GM18867 (cell line): ENCODE results near the gene SPPL2B.

Experiments used
- ATAC-seq: cut with Tn5 transposase; IDR thresholded peaks from one replicate; pipeline ENCODE4 v1.9.1; 2021; ENCODE audit warnings: mild to moderate bottlenecking, moderate library complexity; ENCODE audit not compliant: unreplicated experiment

SPPL2B gene

GRCh38 chr19:2300533-2300932 lies 28.0 kb upstream of the SPPL2B start:
- no peak for ATAC-seq

DNA sequence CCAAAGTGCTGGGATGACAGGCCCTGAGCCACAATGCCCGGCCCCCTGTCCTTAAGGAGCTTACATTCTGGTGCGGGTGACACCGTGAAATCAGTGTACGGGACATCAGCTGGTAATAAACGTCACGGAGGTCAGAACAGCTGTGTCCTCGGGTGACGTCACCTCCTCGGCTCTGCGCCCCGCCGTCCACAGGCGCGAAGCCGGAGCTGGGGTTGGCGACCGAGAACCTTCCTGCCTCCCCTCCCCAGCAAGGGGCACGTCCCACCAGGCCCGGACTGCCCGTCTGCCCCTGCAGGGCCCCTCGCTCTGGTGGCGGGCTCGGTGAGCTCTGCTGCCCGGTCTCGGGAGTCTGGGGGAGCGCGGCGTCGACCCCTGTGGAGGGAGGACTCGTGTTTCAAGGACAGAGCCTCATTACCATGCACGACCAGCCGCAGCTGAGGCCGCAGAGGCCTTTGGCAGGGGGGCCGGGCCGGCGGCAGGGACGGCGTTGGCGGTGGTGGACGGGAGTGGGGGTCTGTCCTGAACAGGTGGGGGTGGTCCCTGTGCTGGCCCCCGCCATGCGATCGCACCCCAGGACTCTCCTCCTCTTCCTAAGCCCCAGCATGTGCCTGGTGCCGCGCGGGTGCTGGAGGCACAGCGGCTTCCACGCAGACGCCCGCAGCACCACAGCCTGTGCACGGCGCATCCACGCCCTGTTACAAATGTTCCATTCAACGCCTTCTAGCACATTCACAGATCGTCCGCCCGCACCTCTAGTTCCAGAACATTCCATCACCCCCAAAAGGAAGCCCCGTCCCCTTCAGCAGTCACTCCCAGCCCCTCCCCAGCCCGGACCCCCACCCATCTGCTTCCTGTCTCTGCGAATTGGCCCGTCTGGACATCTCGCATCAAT lies 25.9 kb upstream of the SPPL2B start:
- ATAC-seq = no peak

DNA sequence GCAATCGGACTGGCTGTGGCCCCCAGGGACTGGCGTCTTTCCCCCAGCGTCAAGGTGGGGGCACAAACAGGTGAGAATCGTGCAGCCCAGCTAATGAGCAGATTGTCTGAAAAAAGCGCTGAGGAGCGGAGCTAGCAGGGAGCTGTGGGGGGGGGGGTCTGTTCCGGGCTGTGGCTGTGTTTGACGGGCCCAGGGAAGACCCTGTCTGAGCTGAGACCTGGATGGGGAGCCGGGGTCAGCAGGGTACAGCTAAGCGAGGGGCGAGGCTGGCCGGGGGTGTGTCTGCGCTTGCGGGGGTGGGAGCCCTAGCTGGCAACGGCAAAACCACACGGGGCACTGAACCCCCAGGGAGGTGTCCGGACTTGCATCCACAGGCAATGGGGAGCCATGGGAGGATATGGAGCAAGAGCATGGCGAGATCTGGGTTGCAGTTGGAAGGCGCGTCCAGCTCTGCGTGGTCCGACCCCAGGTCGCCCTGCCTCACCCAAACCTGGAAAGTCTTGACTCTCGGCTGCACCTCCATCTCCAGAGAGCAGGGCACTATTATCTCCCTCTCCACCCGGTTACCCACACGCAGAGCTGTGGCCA lies 25.2 kb upstream of the SPPL2B start:
- no peak for ATAC-seq

DNA sequence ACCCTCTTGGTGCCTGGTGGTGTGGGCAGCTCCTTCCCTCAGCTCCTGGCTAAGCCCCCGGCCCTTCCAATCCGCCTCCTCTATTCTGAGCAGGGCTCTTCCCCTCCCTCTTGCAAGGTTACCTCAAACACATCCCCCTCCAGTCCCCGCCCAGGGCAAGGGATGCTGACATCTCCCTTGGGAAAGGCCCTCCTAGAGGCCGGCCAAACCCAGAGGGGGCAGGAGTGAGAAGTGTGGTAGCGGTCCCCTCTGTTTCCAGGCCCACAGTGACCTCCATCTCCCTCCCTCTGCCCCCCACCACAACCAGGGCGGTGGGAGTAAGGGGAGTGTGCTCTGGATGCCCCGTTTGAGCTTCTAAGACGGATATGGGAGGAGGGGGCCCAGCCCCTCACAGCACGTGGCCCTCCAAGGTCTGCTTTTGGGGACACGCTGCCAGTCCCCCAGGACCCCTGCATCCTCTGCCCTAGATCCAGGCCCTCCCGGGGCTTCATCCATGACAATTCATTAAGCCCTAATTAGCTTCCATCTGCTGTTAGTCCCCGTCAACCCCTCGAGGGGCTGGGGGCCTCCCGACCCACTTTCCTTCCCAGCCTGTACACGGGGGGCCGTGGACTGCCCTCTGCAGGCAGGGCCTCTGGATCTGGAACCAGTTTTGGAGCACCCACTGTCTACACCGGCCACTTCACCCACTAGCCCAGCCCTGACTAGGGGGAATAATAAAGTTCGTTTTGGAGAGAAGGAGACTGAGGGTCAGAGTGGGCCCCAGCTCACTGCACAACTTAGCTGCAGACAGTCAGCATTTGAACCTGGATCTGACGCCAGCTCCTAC lies 22.8 kb upstream of the SPPL2B start:
- ATAC-seq = no peak

- no peak for ATAC-seq
These were observed 22.1 kb upstream of the SPPL2B start for GRCh38 chr19:2306281-2306806.

- ATAC-seq = no peak
These were observed 21.5 kb upstream of the SPPL2B start for GRCh38 chr19:2306971-2307370.

GRCh38 chr19:2307518-2308012 lies 20.9 kb upstream of the SPPL2B start:
- ATAC-seq = no peak

- ATAC-seq = no peak
These were observed 20.3 kb upstream of the SPPL2B start, which contains the start of gene LINGO3 for GRCh38 chr19:2308114-2308556. TSS of gene LINGO3 (minus strand) at chr19:2308154. CDS start at chr19:2291776, 16,378 bp downstream.

DNA sequence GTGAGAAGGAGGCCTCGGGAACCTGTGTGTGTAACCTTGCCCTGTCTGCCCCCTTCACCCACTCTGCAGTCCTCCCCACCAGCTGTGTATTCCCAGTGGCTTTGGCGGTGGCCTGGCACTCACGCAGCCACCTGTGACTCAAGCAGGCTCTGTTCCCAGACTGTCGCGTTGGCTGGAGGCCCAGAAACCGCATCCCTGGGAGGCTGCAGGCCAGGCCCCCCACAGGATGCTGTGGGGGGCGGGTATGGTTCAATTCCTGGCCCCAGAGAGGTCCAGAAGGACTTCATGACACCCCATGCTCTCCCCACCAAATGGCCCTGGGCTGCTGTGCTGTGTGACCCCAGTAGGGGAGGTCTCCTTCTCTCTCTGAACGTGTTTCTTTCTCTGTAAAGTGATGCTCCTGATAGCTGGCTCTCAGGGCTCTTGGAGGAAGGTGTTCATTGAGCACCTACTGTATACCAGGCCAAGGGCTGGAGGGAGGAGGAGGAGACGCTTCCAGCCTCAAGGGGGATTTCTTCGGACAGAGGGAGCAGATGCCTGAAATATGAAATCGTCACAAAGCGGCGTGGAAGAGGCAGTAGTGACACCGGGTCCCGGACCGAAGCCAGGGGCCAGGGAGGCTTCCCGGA lies 18.6 kb upstream of the SPPL2B start:
- ATAC-seq = no peak

- no peak for ATAC-seq
These were observed 17.4 kb upstream of the SPPL2B start for GRCh38 chr19:2311093-2311492.

- ATAC-seq = no peak
These were observed 15.5 kb upstream of the SPPL2B start for GRCh38 chr19:2312820-2313501.

DNA sequence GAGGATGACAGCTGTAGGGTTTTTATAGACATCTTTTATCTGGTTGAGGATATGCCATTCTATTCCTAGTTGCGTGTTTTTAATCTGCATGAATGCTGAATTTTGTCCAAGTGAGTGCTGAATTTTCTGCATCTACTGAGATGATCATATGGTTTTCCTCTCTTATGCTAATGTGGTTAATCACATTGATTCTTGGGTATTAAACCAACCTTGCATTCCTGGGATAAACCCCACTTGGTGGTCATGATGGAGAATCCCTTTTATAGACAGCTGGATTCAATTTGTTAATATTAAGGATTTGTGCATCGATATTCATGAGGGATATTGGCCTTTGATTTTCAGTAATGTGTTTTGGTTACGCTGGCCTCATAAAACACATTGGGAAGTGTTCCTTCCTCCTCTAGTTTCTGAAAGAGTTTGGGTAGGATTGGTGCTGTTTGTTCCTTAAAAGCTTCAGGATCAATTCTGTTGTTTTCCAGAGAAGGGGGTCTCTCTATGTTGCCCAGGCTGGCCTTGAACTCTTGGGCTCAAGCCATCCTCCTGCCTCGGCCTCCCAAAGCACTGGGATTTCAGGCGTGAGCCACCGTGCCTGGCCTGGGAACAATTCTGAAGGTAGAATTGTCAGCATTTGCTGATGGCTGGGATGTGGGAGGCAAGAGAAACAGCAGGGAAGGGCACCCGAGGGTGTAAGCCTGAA lies 13.2 kb upstream of the SPPL2B start:
- no peak for ATAC-seq

DNA sequence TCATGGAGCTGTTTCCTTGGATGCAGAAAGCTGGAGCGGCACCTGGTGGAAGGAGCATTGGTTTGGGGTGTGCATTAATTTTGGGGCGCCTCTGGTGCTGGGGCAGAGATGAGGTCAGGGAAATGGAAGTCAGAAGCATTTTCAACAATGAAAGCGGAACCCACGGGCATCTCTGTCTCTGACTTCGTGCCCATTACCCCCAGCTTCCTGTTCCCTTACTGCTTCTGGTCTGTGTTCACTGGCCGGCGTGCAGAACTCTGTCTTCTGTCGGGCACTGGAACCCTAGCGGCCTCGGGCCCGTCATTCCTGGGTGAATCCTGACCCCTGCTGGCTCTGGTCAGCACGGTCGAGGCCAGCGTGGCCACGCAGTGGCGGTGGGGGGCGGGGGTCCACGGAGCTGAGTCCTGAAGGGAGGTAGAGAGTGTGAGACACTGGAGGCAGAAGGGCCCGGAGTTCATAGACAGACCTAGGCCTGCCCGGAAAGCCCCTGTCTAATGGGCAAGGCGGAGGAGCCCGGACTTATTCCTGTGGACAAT lies 12.6 kb upstream of the SPPL2B start:
- ATAC-seq = no peak

DNA sequence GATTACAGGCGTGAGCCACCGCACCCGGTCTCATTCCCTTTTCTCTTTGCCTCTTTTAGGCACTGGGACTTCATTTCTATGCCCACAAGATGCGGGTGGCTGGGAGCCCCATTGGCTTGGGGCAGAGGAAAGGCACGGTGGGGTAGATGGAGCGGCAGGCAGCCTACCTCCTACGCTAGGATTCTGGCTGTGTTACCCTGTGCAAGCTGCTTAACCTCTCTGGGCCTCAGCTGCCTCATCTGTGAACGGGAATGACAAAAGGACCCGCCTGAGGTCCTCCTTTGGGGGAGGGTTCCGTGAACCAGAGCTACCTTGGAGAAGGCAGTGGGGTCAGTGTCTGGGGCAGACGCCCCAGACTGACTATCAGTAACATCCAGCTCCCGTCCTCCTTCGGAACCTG lies 11.2 kb upstream of the SPPL2B start:
- no peak for ATAC-seq

DNA sequence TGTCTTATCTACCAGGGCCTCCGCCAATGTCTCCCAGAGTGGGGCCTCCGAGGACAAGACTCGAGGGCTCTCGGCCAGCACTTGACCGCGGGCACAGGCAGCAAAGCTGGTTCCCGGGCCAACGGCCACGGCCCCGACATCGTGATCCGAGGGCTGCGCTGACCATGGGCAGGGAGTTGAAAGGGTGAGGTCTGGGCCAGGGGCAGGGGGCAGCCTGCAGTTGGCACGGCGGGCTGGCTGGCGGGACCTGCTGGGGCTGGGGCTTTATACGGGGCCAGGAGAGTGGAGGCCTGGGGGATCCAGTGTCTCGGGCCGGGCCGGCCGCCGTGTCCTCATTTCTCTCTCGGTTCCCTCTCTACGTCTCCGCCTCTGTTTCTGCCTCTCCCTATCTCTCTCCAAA lies 10.7 kb upstream of the SPPL2B start:
- ATAC-seq = no peak

DNA sequence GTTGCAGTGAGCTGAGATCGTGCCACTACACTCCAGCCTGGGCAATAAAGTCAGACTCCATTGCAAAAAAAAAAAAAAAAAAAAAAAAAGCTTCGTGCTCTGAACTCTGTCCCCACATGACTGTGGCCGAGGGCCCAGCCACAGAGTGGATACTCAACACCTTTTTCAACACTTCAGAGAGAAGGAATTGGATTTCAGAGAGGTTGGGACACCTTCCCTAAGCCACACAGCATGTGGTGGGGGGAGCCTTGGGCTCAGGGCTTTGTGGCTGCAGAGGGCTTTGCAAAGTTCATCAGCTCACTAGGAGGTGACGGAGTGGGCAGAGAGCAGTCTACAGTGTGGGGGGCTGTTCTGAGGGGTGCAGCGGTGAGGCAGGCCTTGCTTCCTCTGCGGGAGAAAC lies 9.6 kb upstream of the SPPL2B start:
- no peak for ATAC-seq

DNA sequence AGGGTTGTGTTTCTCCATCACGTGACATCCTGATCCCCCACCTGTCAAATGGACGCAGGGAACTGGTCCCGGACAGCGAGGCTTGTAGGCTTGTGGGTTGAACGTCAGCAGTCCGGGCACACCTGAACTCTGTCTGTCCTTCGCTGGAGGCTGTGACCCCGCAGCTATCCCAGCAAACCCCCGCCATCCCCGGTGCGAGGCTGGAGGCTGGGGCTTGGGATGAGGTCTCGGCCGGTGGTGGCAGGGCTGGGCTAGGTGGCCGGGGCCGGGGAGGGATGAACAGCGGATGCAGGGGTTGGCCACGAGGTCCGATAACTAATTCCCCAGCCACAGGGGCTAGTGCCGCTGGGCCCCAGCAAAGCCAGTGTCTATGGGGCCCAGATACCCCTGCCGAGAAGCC lies 8.9 kb upstream of the SPPL2B start:
- ATAC-seq = no peak

- no peak for ATAC-seq
These were observed 8.4 kb upstream of the SPPL2B start for GRCh38 chr19:2320049-2320448.

GRCh38 chr19:2320939-2321338 lies 7.5 kb upstream of the SPPL2B start:
- no peak for ATAC-seq
